ENCODE results near the gene RFTN1. TPM values are rescaled to one million over a fixed set of nuclear protein-coding genes. Genes with fewer than 3 reads are reported as not detected.

RFTN1 gene
- total RNA-seq, 4 donors from 2014 or later = 10.3 to 26.9 (median 22.3) TPM

DNA sequence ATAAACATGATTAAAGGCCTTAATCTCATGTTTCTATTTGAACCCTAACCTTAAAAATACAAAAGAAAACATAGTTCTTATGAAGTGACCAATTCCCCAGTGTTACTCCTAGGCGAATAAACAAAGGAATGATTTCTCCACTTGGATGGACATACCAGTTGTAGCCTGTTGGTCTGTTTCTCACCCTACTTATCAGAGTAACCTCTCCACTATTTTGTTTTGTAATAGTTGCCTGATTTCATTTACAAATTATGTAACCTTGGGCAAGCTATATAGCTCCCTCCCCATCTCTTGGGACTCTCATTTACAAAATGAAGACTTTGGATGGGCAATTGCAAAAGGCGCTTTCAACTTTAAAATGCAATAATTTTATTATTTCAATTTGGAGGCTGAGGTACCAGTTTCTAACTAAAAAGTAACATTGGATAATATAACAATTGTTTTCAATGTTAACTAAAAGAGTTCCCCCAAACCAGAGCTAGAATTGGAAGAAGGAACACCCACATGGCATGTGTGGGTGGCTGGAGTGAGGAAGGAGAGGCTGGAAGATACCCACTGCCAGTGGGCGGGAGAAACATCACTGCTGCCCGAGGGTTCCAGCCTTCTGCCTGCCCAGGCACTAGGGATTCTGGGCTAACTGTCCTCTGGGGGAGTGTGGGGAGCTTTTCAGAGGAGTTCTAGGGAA, 74.2 kb downstream of the RFTN1 start:
- Histone ChIP-seq H3K9me3 (no peaks in the 10 kb centered on the region), H3K4me3 (no peak overlapping the region), H3K27ac (peak overlapping the region; percentile 57), H3K36me3 (no peaks in the 10 kb centered on the region), H3K27me3 (no peaks in the 10 kb centered on the region), H3K4me1 (peaks cover 15% of the 10 kb centered on the region)
- TF ChIP-seq POLR2AphosphoS5 (IDR thresholded peaks at IDR 0.05) = peak in 1 of 3 donors; percentile 15
- no peak for TF ChIP-seq CTCF (IDR thresholded peaks at IDR 0.05)
- no peak for TF ChIP-seq EP300 (IDR thresholded peaks at IDR 0.05)
- TF ChIP-seq POLR2A (IDR thresholded peaks at IDR 0.05) = no peak
- DNase-seq (ENCODE audit: low spot score in 2 of 2) = no peak
- WGBS = 79% methylated on average over 4 of the region's 4 CpGs

GRCh38 chr3:16437640-16438039, 75.9 kb downstream of the RFTN1 start:
- no peaks in the 10 kb centered on the region for H3K36me3 ChIP-seq
- peak overlapping the region; percentile 57 for H3K27ac ChIP-seq
- WGBS = 68% methylated on average over 5 of the region's 5 CpGs
- TF ChIP-seq POLR2AphosphoS5 (IDR thresholded peaks at IDR 0.05) (peak in 1 of 3 donors; percentile 28), EP300 (IDR thresholded peaks at IDR 0.05) (no peak), POLR2A (IDR thresholded peaks at IDR 0.05) (no peak), CTCF (IDR thresholded peaks at IDR 0.05) (no peak)
- DNase-seq (ENCODE audit: low spot score in 2 of 2) = peak in 1 of 2 donors; percentile 72
- H3K27me3 ChIP-seq = no peaks in the 10 kb centered on the region
- H3K4me3 ChIP-seq = no peak overlapping the region
- H3K4me1 ChIP-seq = peaks cover 15% of the 10 kb centered on the region
- H3K9me3 ChIP-seq = no peaks in the 10 kb centered on the region

GRCh38 chr3:16433701-16434151, 79.8 kb downstream of the RFTN1 start:
- H3K27ac ChIP-seq = no peak overlapping the region
- H3K36me3 ChIP-seq = peaks cover 4% of the 10 kb centered on the region
- no peak overlapping the region for H3K4me3 ChIP-seq
- H3K4me1 ChIP-seq = peaks cover 3% of the 10 kb centered on the region
- no peaks in the 10 kb centered on the region for H3K9me3 ChIP-seq
- no peak for TF ChIP-seq EP300 (IDR thresholded peaks at IDR 0.05)
- DNase-seq (ENCODE audit: low spot score in 2 of 2) = no peak
- H3K27me3 ChIP-seq = no peaks in the 10 kb centered on the region
- 83% methylated on average over 7 of the region's 13 CpGs for WGBS

DNA sequence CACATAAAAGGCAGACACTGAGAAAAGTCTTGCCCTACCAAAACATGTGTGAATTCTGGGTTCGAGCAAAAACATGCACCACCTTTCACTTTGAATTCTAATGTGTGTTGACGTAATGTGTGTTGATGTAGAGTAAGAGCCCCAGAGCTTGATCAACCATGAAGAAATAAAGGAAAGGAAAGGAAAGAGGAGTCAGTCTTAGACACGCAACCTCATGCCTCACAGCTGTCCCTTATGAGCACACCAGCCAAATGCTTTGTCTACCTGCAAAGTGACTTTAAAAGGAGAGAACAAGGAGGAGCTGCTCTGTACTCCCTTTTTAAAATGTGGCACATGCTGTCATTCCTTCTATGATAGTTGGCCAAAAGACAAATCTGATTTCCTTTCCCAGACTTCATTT, 80.8 kb downstream of the RFTN1 start:
- Histone ChIP-seq H3K9me3 (no peaks in the 10 kb centered on the region), H3K27ac (no peak overlapping the region), H3K4me3 (no peak overlapping the region), H3K4me1 (peaks cover 8% of the 10 kb centered on the region), H3K36me3 (peaks cover 4% of the 10 kb centered on the region), H3K27me3 (no peaks in the 10 kb centered on the region)
- no peak for TF ChIP-seq EP300 (IDR thresholded peaks at IDR 0.05)
- TF ChIP-seq POLR2A (IDR thresholded peaks at IDR 0.05) = no peak
- TF ChIP-seq POLR2AphosphoS5 (IDR thresholded peaks at IDR 0.05) = no peak
- no peak for TF ChIP-seq CTCF (IDR thresholded peaks at IDR 0.05)
- no peak for DNase-seq (ENCODE audit: low spot score in 2 of 2)
- WGBS = 81% methylated on average over 3 of the region's 3 CpGs

- H3K27ac ChIP-seq = no peak overlapping the region
- H3K4me1 ChIP-seq = peaks cover 8% of the 10 kb centered on the region
- peaks cover 4% of the 10 kb centered on the region for H3K36me3 ChIP-seq
- H3K9me3 ChIP-seq = no peaks in the 10 kb centered on the region
- H3K4me3 ChIP-seq = no peak overlapping the region
- no peak for TF ChIP-seq EP300 (IDR thresholded peaks at IDR 0.05)
- 92% methylated on average over 10 of the region's 11 CpGs for WGBS
- no peak for DNase-seq (ENCODE audit: low spot score in 2 of 2)
- no peaks in the 10 kb centered on the region for H3K27me3 ChIP-seq
These were observed 82.5 kb downstream of the RFTN1 start for GRCh38 chr3:16430717-16431630.

GRCh38 chr3:16429086-16429485, 84.4 kb downstream of the RFTN1 start:
- Histone ChIP-seq H3K4me3 (no peak overlapping the region), H3K4me1 (peaks cover 8% of the 10 kb centered on the region), H3K9me3 (no peaks in the 10 kb centered on the region), H3K27ac (peak overlapping the region; percentile 24), H3K27me3 (no peaks in the 10 kb centered on the region), H3K36me3 (peaks cover 4% of the 10 kb centered on the region)
- no peak for DNase-seq (ENCODE audit: low spot score in 2 of 2)
- TF ChIP-seq POLR2AphosphoS5 (IDR thresholded peaks at IDR 0.05) = no peak
- TF ChIP-seq CTCF (IDR thresholded peaks at IDR 0.05) = no peak
- TF ChIP-seq EP300 (IDR thresholded peaks at IDR 0.05) = no peak
- no peak for TF ChIP-seq POLR2A (IDR thresholded peaks at IDR 0.05)
- 36% methylated on average over 1 of the region's 1 CpG for WGBS

Data from suprapubic skin (tissue), 4 donors.